Endodermal cell (in vitro differentiated cells): Measurements from ENCODE around the gene AURKA. TPM values are rescaled to one million over a fixed set of nuclear protein-coding genes. Genes with fewer than 3 reads are reported as not detected.

Experiments
- DNase-seq: peaks from one replicate; pipeline ENCODE4 v3.0.0-alpha.2; 2017
- H3K27ac ChIP-seq: 2 replicates; pipeline ENCODE4 v1.5.1; 2013; ENCODE audit warnings: mild to moderate bottlenecking, low read depth, low read length, moderate library complexity
- H3K27me3 ChIP-seq: 2 replicates; pipeline ENCODE4 v1.6.1; 2013; ENCODE audit warnings: mild to moderate bottlenecking, low read length, moderate library complexity; ENCODE audit not compliant: insufficient read depth, control insufficient read depth, poor library complexity, severe bottlenecking
- H3K36me3 ChIP-seq: 2 replicates; pipeline ENCODE4 v1.7.0; 2013; ENCODE audit warnings: mild to moderate bottlenecking, low read length, moderate library complexity; ENCODE audit not compliant: control insufficient read depth, insufficient read depth
- H3K4me1 ChIP-seq: one replicate; pipeline ENCODE4 v1.7.0; 2013; ENCODE audit warnings: low read length; ENCODE audit not compliant: control insufficient read depth, insufficient read depth
- H3K4me3 ChIP-seq: 2 replicates; pipeline ENCODE4 v1.5.1; 2013; ENCODE audit warnings: mild to moderate bottlenecking, low read length, moderate library complexity
- H3K9ac ChIP-seq: 2 replicates; pipeline ENCODE4 v1.6.1; 2013; ENCODE audit warnings: mild to moderate bottlenecking, low read length, moderate library complexity; ENCODE audit not compliant: poor library complexity, severe bottlenecking; ENCODE audit errors: extremely low read depth
- H3K9me3 ChIP-seq: 2 replicates; pipeline ENCODE4 v1.6.1; 2013; ENCODE audit warnings: mild to moderate bottlenecking, low read length, moderate library complexity; ENCODE audit not compliant: control insufficient read depth
- H3K27ac Mint-ChIP-seq: 2 replicates; pipeline ENCODE4 v1.8.0; 2020; ENCODE audit warnings: mixed read lengths
- H3K27me3 Mint-ChIP-seq: 2 replicates; pipeline ENCODE4 v1.8.0; 2021; ENCODE audit warnings: mild to moderate bottlenecking, mixed read lengths; ENCODE audit not compliant: insufficient read depth
- H3K36me3 Mint-ChIP-seq: 2 replicates; pipeline ENCODE4 v1.8.0; 2020; ENCODE audit warnings: low read depth, mixed read lengths
- H3K4me1 Mint-ChIP-seq: 2 replicates; pipeline ENCODE4 v1.8.0; 2020; ENCODE audit warnings: mixed read lengths
- H3K4me3 Mint-ChIP-seq: 2 replicates; pipeline ENCODE4 v1.8.0; 2020; ENCODE audit warnings: mild to moderate bottlenecking, moderate library complexity, mixed read lengths
- H3K9me3 Mint-ChIP-seq: 2 replicates; pipeline ENCODE4 v1.8.0; 2020; ENCODE audit warnings: mild to moderate bottlenecking, mixed read lengths
- CTCF ChIP-seq: fragments of 200-600 bp; sonication (generic); conservative IDR thresholded peaks from 2 replicates; pipeline ENCODE4 v1.5.0; 2021; ENCODE audit warnings: antibody characterized with exemption, mild to moderate bottlenecking
- WGBS, 2 experiments: methylation state at CpG; one replicate each; pipeline versions ENCODE4 v1.1.5 to v1.1.7; 2013; ENCODE audit warnings: missing lambda C conversion rate in 2 of 2, mixed read lengths in 1 of 2; ENCODE audit not compliant: insufficient coverage in 1 of 2, insufficient read length in 1 of 2; 5-methylcytosine and 5-hydroxymethylcytosine counted together
- total RNA-seq, 2 donors: library from RNA; stranded (reverse); fragmentation: NEBNext Ultra II Directional in 1 of 2; extraction: Animal tissue kit (Norgen Biotek cat#: 25700) in 1 of 2; gene quantifications; 2 replicates in 1 of 2; 3 replicates in 1 of 2; pipeline ENCODE4 v1.2.1, GENCODE V29; 2021

AURKA gene
- total RNA-seq, 2 donors from 2014 or later, result 56.3 to 85.9 TPM

DNA sequence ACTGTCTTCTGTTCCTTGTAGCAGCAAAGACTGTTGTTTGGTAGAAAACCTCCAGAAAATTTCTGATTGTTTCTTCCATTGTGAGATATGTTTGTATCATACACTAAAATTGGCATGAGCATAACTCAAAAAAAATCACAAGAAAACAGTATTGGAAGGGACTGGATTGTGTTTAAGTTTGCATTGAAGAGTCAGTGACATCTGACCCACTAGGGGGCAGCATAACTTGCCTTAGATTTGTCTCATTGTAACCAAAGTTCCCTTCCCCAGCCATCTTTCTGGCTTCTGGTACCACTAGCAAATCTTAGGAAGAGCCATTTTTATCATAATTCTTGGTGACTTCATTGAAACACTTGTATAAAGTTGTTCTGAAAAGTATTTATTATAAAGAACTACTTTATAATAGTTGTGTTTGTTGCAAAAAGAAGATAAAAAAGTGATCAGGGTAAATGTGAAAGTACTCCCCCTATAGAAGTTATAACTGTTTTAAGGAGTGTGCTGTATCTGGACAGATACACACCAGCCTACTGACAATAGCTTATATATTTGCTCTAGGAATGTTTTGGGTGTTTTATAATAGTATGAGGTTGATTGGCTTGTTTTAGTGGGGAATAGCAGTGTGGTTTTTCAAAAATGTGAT is 8.1 kb upstream of the AURKA start:
- H3K36me3 Mint-ChIP-seq, result peaks cover 84% of the 10 kb centered on the region
- H3K4me3 Mint-ChIP-seq, result no peak overlapping the region
- peak; percentile 93 for TF ChIP-seq CTCF

GRCh38 chr20:56395166-56395565 is 3.2 kb upstream of the AURKA start:
- Mint-ChIP-seq H3K4me3 (no peak overlapping the region), H3K27me3 (no peaks in the 10 kb centered on the region), H3K27ac (no peak overlapping the region), H3K4me1 (peaks cover 14% of the 10 kb centered on the region), H3K9me3 (no peaks in the 10 kb centered on the region), H3K36me3 (peaks cover 48% of the 10 kb centered on the region)
- peaks cover under 1% of the 10 kb centered on the region for H3K4me1 ChIP-seq
- no peak overlapping the region for H3K4me3 ChIP-seq
- H3K36me3 ChIP-seq, result peaks cover 50% of the 10 kb centered on the region
- no peaks in the 10 kb centered on the region for H3K27me3 ChIP-seq
- no peak for DNase-seq
- no peaks in the 10 kb centered on the region for H3K9me3 ChIP-seq
- H3K9ac ChIP-seq, result no peak overlapping the region
- 89 to 97% methylated on average over 4 of the region's 4 CpGs for WGBS, 2 experiments
- H3K27ac ChIP-seq, result no peak overlapping the region
- no peak for TF ChIP-seq CTCF

More for the DNA sequence above, 8.1 kb upstream of the AURKA start:
- H3K4me1 Mint-ChIP-seq, result no peaks in the 10 kb centered on the region
- no peaks in the 10 kb centered on the region for H3K9me3 ChIP-seq
- no peaks in the 10 kb centered on the region for H3K27me3 Mint-ChIP-seq
- H3K36me3 ChIP-seq, result peaks cover 96% of the 10 kb centered on the region
- no peak overlapping the region for H3K9ac ChIP-seq
- no peaks in the 10 kb centered on the region for H3K9me3 Mint-ChIP-seq
- DNase-seq, result peak; percentile 78
- H3K27ac ChIP-seq, result no peak overlapping the region
- H3K4me1 ChIP-seq, result no peaks in the 10 kb centered on the region
- no peaks in the 10 kb centered on the region for H3K27me3 ChIP-seq
- no peak overlapping the region for H3K4me3 ChIP-seq
- H3K27ac Mint-ChIP-seq, result no peak overlapping the region

DNA sequence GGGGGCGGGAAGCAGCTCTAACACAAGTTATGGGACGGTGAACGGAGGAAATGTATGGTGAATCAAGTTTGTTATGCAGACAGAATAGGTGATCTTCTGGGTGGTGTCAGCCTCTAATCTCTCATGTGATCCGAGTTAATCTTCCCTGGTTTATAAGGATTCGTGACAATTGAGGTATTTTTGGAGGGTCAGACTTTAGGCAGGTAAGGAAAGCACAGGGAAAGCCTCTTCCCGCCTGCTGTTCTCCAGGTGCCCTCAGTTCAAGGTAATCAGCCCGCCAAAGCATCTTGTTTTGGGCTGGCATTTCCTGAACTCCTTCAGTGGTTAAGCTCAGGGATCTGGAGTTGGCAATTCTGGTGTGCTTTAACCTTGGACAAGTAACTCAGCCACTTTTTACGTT is 1.6 kb upstream of the AURKA start:
- no peak for DNase-seq
- H3K9me3 Mint-ChIP-seq, result no peaks in the 10 kb centered on the region
- no peaks in the 10 kb centered on the region for H3K27me3 Mint-ChIP-seq
- H3K4me1 ChIP-seq, result peaks cover 4% of the 10 kb centered on the region
- H3K27me3 ChIP-seq, result no peaks in the 10 kb centered on the region
- H3K4me1 Mint-ChIP-seq, result peaks cover 22% of the 10 kb centered on the region
- peaks cover 50% of the 10 kb centered on the region for H3K36me3 ChIP-seq
- peaks cover 48% of the 10 kb centered on the region for H3K36me3 Mint-ChIP-seq
- no peak overlapping the region for H3K27ac Mint-ChIP-seq
- peak overlapping the region; percentile 83 for H3K9ac ChIP-seq
- H3K4me3 ChIP-seq, result peak overlapping the region; percentile 98
- 76 to 86% methylated on average over 4 to 8 of the region's 8 CpGs for WGBS, 2 experiments
- H3K4me3 Mint-ChIP-seq, result no peak overlapping the region
- H3K27ac ChIP-seq, result no peak overlapping the region
- TF ChIP-seq CTCF, result no peak
- no peaks in the 10 kb centered on the region for H3K9me3 ChIP-seq
